ENCODE measurements around the gene XYLT2.

DNA sequence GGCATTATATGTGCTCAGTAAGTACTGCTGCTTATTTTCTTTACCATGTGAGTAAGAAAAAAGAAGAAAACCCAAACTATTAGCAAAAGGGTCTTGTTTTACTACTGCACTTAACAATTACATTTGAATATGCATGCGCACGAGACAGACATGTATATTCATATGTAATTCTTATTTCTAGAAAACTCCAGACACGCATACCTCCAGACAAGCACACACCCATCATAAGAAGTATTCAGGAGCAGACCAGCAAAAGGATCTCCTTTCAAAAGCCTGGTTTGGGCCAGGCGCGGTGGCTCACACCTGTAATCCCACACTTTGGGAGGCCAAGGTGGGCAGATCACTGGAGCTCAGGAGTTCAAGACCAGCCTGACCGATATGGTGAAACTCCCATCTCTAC lies 43.6 kb downstream of the XYLT2 start:
- no peak for TF ChIP-seq POLR2AphosphoS5 (IDR thresholded peaks at IDR 0.05; ENCODE audit: low read depth, low read length)
- TF ChIP-seq TCF7L2 (IDR thresholded peaks at IDR 0.05; ENCODE audit: low read depth, low read length): no peak
- no peak for TF ChIP-seq CTCF (IDR thresholded peaks at IDR 0.05)
- TF ChIP-seq, protein P1, sequence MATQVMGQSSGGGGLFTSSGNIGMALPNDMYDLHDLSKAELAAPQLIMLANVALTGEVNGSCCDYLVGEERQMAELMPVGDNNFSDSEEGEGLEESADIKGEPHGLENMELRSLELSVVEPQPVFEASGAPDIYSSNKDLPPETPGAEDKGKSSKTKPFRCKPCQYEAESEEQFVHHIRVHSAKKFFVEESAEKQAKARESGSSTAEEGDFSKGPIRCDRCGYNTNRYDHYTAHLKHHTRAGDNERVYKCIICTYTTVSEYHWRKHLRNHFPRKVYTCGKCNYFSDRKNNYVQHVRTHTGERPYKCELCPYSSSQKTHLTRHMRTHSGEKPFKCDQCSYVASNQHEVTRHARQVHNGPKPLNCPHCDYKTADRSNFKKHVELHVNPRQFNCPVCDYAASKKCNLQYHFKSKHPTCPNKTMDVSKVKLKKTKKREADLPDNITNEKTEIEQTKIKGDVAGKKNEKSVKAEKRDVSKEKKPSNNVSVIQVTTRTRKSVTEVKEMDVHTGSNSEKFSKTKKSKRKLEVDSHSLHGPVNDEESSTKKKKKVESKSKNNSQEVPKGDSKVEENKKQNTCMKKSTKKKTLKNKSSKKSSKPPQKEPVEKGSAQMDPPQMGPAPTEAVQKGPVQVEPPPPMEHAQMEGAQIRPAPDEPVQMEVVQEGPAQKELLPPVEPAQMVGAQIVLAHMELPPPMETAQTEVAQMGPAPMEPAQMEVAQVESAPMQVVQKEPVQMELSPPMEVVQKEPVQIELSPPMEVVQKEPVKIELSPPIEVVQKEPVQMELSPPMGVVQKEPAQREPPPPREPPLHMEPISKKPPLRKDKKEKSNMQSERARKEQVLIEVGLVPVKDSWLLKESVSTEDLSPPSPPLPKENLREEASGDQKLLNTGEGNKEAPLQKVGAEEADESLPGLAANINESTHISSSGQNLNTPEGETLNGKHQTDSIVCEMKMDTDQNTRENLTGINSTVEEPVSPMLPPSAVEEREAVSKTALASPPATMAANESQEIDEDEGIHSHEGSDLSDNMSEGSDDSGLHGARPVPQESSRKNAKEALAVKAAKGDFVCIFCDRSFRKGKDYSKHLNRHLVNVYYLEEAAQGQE (IDR thresholded peaks at IDR 0.05; ENCODE audit: insufficient read depth in 1 of 2, low read depth in 2 of 2, low read length in 1 of 2): no peak

Measured in Panc1 (cell line).